HUES48 (cell line): ENCODE measurements around the gene ERCC6.
A peak's percentile ranks its signal among the peaks of the same experiment; 100 is the strongest.

ENCODE experiments used
- H3K27ac ChIP-seq: one replicate; pipeline ENCODE4 v1.7.0; 2013; ENCODE audit warnings: low read depth, low read length, inconsistent platforms
- H3K27me3 ChIP-seq: 2 replicates; pipeline ENCODE4 v1.6.1; 2013; ENCODE audit warnings: mild to moderate bottlenecking, low read length; ENCODE audit not compliant: control insufficient read depth, insufficient read depth
- H3K36me3 ChIP-seq: 2 replicates; pipeline ENCODE4 v1.6.1; 2013; ENCODE audit warnings: low read length; ENCODE audit not compliant: control insufficient read depth, insufficient read depth
- H3K4me1 ChIP-seq: 2 replicates; pipeline ENCODE4 v1.6.1; 2013; ENCODE audit warnings: mild to moderate bottlenecking, low read length; ENCODE audit not compliant: control insufficient read depth, insufficient read depth
- H3K4me3 ChIP-seq: 2 replicates; pipeline ENCODE4 v1.5.1; 2013; ENCODE audit warnings: mild to moderate bottlenecking, low read depth, low read length
- H3K9ac ChIP-seq: 2 replicates; pipeline ENCODE4 v1.6.1; 2013; ENCODE audit warnings: mild to moderate bottlenecking, low read depth, low read length, moderate library complexity
- H3K9me3 ChIP-seq: 2 replicates; pipeline ENCODE4 v1.6.1; 2013; ENCODE audit warnings: low read length; ENCODE audit not compliant: control insufficient read depth, insufficient read depth

Gene ERCC6

GRCh38 chr10:49549640-49550346 lies 10.9 kb upstream of the ERCC6 start:
- Histone ChIP-seq H3K27me3 (no peaks in the 10 kb centered on the region), H3K27ac (no peak overlapping the region), H3K4me3 (no peak overlapping the region), H3K9ac (no peak overlapping the region), H3K9me3 (peaks cover 13% of the 10 kb centered on the region), H3K4me1 (no peaks in the 10 kb centered on the region), H3K36me3 (no peaks in the 10 kb centered on the region)

GRCh38 chr10:49543604-49544003 lies 4.7 kb upstream of the ERCC6 start:
- Histone ChIP-seq H3K4me3 (no peak overlapping the region), H3K4me1 (peaks cover 11% of the 10 kb centered on the region; the same call in 1 of the 2 replicates), H3K9ac (no peak overlapping the region), H3K27ac (no peak overlapping the region), H3K36me3 (no peaks in the 10 kb centered on the region), H3K9me3 (peaks cover 18% of the 10 kb centered on the region), H3K27me3 (peaks cover 19% of the 10 kb centered on the region)

GRCh38 chr10:49542353-49542752 lies 3.4 kb upstream of the ERCC6 start:
- Histone ChIP-seq H3K9ac (no peak overlapping the region), H3K36me3 (no peaks in the 10 kb centered on the region), H3K27me3 (peaks cover 19% of the 10 kb centered on the region), H3K4me1 (peaks cover 16% of the 10 kb centered on the region; the same call in 1 of the 2 replicates), H3K4me3 (peak overlapping the region; percentile 43), H3K27ac (no peak overlapping the region), H3K9me3 (peaks cover 18% of the 10 kb centered on the region)

- Histone ChIP-seq H3K27ac (no peak overlapping the region), H3K36me3 (no peaks in the 10 kb centered on the region), H3K9me3 (peaks cover 18% of the 10 kb centered on the region), H3K4me1 (peaks cover 16% of the 10 kb centered on the region; the same call in 1 of the 2 replicates), H3K4me3 (no peak overlapping the region), H3K27me3 (peaks cover 19% of the 10 kb centered on the region), H3K9ac (no peak overlapping the region)
Measured at GRCh38 chr10:49541762-49542161, 2.8 kb upstream of the ERCC6 start.

- H3K9ac ChIP-seq = no peak overlapping the region
- H3K9me3 ChIP-seq = peaks cover 12% of the 10 kb centered on the region
- peaks cover 16% of the 10 kb centered on the region; the same call in 1 of the 2 replicates for H3K4me1 ChIP-seq
- H3K36me3 ChIP-seq = no peaks in the 10 kb centered on the region
- peaks cover 19% of the 10 kb centered on the region for H3K27me3 ChIP-seq
- peak overlapping the region; percentile 73 for H3K4me3 ChIP-seq
- no peak overlapping the region for H3K27ac ChIP-seq
Measured at GRCh38 chr10:49540056-49540797, 1.3 kb upstream of the ERCC6 start.

GRCh38 chr10:49539320-49539885 lies 482 bp upstream of the ERCC6 start:
- Histone ChIP-seq H3K4me1 (peaks cover 16% of the 10 kb centered on the region; the same call in 1 of the 2 replicates), H3K27me3 (peaks cover 19% of the 10 kb centered on the region), H3K27ac (peak overlapping the region; percentile 67), H3K9me3 (peaks cover 4% of the 10 kb centered on the region), H3K36me3 (no peaks in the 10 kb centered on the region), H3K9ac (peak overlapping the region; percentile 39), H3K4me3 (peak overlapping the region; percentile 73)

GRCh38 chr10:49534670-49535381 lies 4.1 kb downstream of the ERCC6 start:
- H3K9ac ChIP-seq = no peak overlapping the region

GRCh38 chr10:49532461-49532860 lies 6.5 kb downstream of the ERCC6 start:
- Histone ChIP-seq H3K36me3 (peaks cover 32% of the 10 kb centered on the region), H3K9me3 (no peaks in the 10 kb centered on the region), H3K27ac (no peak overlapping the region), H3K4me1 (no peaks in the 10 kb centered on the region), H3K9ac (no peak overlapping the region), H3K4me3 (no peak overlapping the region), H3K27me3 (no peaks in the 10 kb centered on the region)

More at GRCh38 chr10:49534670-49535381, 4.1 kb downstream of the ERCC6 start:
- H3K9me3 ChIP-seq = no peaks in the 10 kb centered on the region
- peaks cover 7% of the 10 kb centered on the region for H3K27me3 ChIP-seq
- peaks cover 12% of the 10 kb centered on the region; the same call in 1 of the 2 replicates for H3K4me1 ChIP-seq
- H3K4me3 ChIP-seq = no peak overlapping the region
- peaks cover 27% of the 10 kb centered on the region for H3K36me3 ChIP-seq
- H3K27ac ChIP-seq = no peak overlapping the region

GRCh38 chr10:49528977-49529506 lies 9.9 kb downstream of the ERCC6 start:
- Histone ChIP-seq H3K4me1 (no peaks in the 10 kb centered on the region), H3K36me3 (peaks cover 49% of the 10 kb centered on the region), H3K9ac (no peak overlapping the region), H3K9me3 (no peaks in the 10 kb centered on the region), H3K27me3 (no peaks in the 10 kb centered on the region), H3K4me3 (no peak overlapping the region), H3K27ac (no peak overlapping the region)

- peaks cover 49% of the 10 kb centered on the region for H3K36me3 ChIP-seq
- no peaks in the 10 kb centered on the region for H3K27me3 ChIP-seq
- peaks cover 11% of the 10 kb centered on the region for H3K4me1 ChIP-seq
- H3K9ac ChIP-seq = no peak overlapping the region
- H3K9me3 ChIP-seq = no peaks in the 10 kb centered on the region
- H3K27ac ChIP-seq = no peak overlapping the region
- no peak overlapping the region for H3K4me3 ChIP-seq
Measured at GRCh38 chr10:49527850-49528249, 11.1 kb downstream of the ERCC6 start.
